ENCODE measurements around the gene GDAP1L1. TPM values are rescaled to one million over a fixed set of nuclear protein-coding genes. Genes with fewer than 3 reads are reported as not detected.

The GDAP1L1 gene
- total and polyA plus RNA-seq, 2 donors (not counting 3 experiments of a cell fraction or from before 2014, with no cell fraction given), result not detected

DNA sequence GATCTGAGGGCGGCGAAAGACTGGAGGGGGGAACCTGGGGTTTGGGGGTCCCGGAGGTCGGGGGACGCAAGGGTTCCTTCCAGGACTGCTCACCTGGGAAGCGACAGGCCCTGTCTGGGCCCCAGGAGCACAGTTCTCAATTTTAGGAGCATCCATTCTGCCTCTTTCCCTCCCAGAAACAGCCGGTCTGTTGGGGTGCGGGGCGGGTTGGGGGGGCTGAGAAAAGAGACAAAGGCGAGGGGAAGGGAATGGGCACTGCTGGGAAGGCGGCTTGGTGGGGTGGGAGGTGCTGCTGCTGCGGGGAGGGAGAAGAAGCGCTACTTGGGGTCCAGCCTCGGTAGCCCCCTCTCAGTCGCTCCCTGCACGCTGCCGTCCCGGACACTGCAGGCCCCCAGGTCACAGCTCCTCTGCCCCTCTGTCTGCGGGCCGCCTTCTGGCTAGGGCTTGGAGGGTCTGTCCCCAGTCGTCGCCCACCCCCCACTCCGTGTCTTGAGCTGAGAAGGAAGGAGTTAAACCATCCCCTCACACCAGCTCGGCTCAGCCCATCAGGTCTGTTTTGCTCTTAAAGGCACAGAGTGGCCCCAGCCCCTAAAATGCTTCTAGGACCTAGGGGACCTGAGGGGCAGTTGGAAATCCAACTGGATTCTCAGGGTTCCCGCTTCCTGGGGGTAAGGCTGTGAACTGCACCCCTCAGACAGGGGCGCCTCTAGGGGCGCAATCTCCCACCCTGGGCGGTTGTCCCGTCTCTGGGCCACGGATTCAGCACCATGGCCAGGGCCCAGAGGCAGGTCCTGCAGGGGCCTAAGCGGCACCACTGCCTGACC lies 690 bp downstream of the GDAP1L1 start:
- Histone ChIP-seq H3K36me3 (ENCODE audit: control insufficient read depth in 2 of 2, extremely low read depth in 1 of 2, insufficient read depth in 2 of 2, low read length in 2 of 2) (no peaks in the 10 kb centered on the region), H3K9me1 (replicated peaks; ENCODE audit: control insufficient read depth, extremely low read depth, insufficient read depth, low read length) (no peaks in the 10 kb centered on the region), H3K4me2 (ENCODE audit: insufficient read depth, low read length) (no peak overlapping the region), H3K4me3 (replicated peaks in 1 of 3; ENCODE audit: insufficient read depth in 1 of 3, low read depth in 1 of 3, low read length in 3 of 3) (no peak overlapping the region), H3K4me1 (ENCODE audit: control insufficient read depth, extremely low read depth, insufficient read depth, low read length) (no peaks in the 10 kb centered on the region), H3K9ac (replicated peaks; ENCODE audit: extremely low read depth, insufficient read depth, low read length) (no peak overlapping the region), H3K79me2 (ENCODE audit: control insufficient read depth, insufficient read depth, low read length) (no peaks in the 10 kb centered on the region), H2AFZ (ENCODE audit: low read depth, low read length) (no peak overlapping the region), H3K27ac (ENCODE audit: insufficient read depth, low read depth, low read length) (no peak overlapping the region), H4K20me1 (replicated peaks; ENCODE audit: control insufficient read depth, extremely low read depth, insufficient read depth, low read length) (no peaks in the 10 kb centered on the region), H3K9me3 (replicated peaks; ENCODE audit: control insufficient read depth, insufficient read depth, low read length) (no peaks in the 10 kb centered on the region), H3K27me3 (ENCODE audit: control insufficient read depth in 2 of 2, insufficient read depth in 2 of 2, low read length in 2 of 2) (peaks cover 4 to 11% of the 10 kb centered on the region in 2 experiments)
- intact Hi-C loops (cut with micrococcal nuclease) (no loop called here), dilution Hi-C loops (cut with MboI; ENCODE audit: extremely low pct_ligation_motif_present, low sequenced_read_pairs) (no loop called here)
- no TSS peak for BruUV-seq (replicated peaks)
- ChIA-PET POLR2A (no interaction called here), CTCF (interaction anchor here (0.8 to 1.4 kb wide), 2 partner anchors 16 to 18 kb away, joined by 3 to 4 read pairs; no protein-coding TSS in a partner anchor)
- DNase-seq (ENCODE audit: low read depth, low spot score) (peak; percentile 12), FAIRE-seq (no peak)
- TF ChIP-seq, protein P1, sequence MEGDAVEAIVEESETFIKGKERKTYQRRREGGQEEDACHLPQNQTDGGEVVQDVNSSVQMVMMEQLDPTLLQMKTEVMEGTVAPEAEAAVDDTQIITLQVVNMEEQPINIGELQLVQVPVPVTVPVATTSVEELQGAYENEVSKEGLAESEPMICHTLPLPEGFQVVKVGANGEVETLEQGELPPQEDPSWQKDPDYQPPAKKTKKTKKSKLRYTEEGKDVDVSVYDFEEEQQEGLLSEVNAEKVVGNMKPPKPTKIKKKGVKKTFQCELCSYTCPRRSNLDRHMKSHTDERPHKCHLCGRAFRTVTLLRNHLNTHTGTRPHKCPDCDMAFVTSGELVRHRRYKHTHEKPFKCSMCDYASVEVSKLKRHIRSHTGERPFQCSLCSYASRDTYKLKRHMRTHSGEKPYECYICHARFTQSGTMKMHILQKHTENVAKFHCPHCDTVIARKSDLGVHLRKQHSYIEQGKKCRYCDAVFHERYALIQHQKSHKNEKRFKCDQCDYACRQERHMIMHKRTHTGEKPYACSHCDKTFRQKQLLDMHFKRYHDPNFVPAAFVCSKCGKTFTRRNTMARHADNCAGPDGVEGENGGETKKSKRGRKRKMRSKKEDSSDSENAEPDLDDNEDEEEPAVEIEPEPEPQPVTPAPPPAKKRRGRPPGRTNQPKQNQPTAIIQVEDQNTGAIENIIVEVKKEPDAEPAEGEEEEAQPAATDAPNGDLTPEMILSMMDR (IDR thresholded peaks at IDR 0.05; ENCODE audit: extremely low read depth in 1 of 2, insufficient read depth in 1 of 2, low read depth in 1 of 2, low read length in 2 of 2), result peak; percentile 32 to 50
- TF ChIP-seq FOS (IDR thresholded peaks at IDR 0.05; ENCODE audit: borderline replicate concordance, insufficient read depth, low read length) (no peak), POLR2A (IDR thresholded peaks at IDR 0.05; ENCODE audit: low read depth, low read length) (no peak), POLR2AphosphoS5 (IDR thresholded peaks at IDR 0.05; ENCODE audit: insufficient read depth, low read depth, low read length) (no peak), EZH2 (IDR thresholded peaks at IDR 0.05; ENCODE audit: borderline replicate concordance, low read depth, low read length, severe bottlenecking) (peak; percentile 23)
- TF ChIP-seq, protein P2, sequence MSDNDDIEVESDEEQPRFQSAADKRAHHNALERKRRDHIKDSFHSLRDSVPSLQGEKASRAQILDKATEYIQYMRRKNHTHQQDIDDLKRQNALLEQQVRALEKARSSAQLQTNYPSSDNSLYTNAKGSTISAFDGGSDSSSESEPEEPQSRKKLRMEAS (IDR thresholded peaks at IDR 0.05; ENCODE audit: insufficient read depth, insufficient read length), result no peak
